Left kidney (tissue), 2 donors: ENCODE results near the gene SUN3. TPM values are rescaled to one million over a fixed set of nuclear protein-coding genes. Genes with fewer than 3 reads are reported as not detected.
"Not testable (repeated sequence)": the region's sequence is repeated elsewhere in the genome, so short reads cannot be mapped to it uniquely, and the experiment has no call there.

ENCODE experiments used
- DNase-seq: peaks from one replicate; pipeline ENCODE4 v3.0.0-alpha.2; 2013
- polyA plus RNA-seq: library from polyadenylated mRNA; unstranded; fragments of 120-200 nt; gene quantifications from one replicate; pipeline ENCODE4 v1.2.1, GENCODE V29; 2013; ENCODE audit not compliant: insufficient read length

The SUN3 gene
- polyA plus RNA-seq, 1 donor, result 0.17 TPM

DNA sequence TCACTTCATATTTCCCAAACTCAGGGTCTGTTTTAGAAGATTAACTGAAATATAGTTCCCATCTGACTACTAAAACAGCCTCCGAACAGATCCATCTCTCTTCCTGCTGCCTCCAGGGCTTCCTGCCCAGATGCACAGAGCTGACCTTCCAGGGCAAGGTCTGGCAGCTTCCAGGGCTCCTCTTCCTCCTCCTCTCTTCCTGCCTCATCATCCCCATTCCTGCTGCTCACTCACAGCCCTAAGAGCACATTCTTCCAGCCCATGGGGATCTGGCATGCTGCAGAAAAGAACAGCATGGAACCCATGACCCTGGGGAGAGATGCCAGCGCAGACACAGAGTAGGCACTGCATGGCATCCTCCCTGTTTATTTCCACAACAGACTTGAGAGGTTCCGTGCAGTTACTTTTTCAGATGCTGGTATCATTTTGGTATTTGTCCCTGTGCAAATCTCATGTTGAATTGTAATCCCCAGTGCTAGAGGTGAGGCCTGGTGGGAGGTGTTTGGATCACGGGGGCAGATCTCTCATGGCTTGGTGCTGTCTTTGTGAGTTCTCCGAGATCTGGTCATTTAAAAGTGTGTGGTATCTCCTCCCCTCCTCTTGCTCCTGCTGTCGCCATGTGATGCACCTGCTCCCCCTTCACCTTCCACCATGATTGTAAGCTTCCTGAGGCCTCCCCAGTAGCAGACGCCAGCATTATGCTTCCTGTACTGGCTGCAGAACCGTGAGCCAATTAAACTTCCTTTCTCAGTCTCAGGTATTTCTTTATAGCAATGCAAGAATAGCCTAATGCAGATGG is 85.0 kb downstream of the SUN3 start:
- DNase-seq, result no peak

GRCh38 chr7:47942651-47943050 is 86.3 kb downstream of the SUN3 start:
- not testable (repeated sequence) for DNase-seq

DNA sequence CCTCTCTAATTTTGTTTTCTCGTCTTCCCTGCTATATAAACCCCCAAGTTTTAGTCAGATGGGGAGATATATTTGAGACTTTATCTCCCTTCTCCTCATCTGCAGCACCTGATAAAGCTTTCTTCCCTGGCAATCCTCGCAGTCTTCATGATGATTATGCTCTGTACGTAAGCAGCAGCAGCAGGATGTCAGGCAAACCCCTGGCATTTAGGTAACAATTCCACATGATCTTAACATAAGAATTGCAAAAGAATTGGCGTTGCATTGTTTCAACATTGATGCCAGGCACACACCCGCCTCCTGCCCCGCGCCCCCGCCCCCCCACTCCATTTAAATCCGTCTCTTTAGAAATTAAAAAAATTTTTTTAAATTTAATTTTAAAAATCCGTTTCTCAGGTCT is 86.8 kb downstream of the SUN3 start:
- DNase-seq, result no peak

DNA sequence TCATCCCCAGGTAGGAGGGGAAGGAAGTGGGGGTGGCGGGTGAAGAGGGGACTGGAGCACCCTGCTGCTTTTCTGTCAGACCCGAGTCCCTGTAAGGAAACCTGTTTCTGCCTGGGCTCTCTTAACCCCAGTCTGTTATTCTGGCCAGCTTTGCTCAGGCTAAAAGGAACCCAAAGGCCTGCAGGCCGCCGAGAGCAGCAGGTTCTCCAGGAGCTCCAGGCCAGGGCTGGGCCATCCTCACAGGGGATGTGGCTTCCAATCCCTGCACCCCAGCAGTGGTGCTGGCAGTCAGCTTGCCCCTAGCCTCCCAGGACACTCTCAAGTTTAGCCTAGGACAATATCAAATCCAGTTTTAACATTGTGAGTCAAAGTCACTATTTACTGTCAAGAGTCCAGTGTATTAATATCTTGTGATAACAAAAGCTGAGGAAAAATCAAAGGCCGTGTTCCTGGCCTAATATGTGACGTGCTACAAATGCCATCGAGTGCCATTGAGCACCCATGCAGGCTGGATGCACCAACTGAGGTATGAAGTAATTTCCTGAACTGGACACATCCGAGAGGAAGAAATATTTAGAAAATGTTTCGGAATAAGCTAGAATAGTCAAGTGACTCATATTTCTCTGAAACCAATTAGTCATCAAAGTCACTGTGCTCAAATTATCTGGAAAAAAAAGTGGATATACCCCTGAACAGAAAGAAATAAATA is 87.6 kb downstream of the SUN3 start:
- no peak for DNase-seq

- DNase-seq, result no peak
Observed at GRCh38 chr7:47940088-47941013, 88.6 kb downstream of the SUN3 start.

- no peak for DNase-seq
Observed at GRCh38 chr7:47939425-47940036, 89.4 kb downstream of the SUN3 start.

DNA sequence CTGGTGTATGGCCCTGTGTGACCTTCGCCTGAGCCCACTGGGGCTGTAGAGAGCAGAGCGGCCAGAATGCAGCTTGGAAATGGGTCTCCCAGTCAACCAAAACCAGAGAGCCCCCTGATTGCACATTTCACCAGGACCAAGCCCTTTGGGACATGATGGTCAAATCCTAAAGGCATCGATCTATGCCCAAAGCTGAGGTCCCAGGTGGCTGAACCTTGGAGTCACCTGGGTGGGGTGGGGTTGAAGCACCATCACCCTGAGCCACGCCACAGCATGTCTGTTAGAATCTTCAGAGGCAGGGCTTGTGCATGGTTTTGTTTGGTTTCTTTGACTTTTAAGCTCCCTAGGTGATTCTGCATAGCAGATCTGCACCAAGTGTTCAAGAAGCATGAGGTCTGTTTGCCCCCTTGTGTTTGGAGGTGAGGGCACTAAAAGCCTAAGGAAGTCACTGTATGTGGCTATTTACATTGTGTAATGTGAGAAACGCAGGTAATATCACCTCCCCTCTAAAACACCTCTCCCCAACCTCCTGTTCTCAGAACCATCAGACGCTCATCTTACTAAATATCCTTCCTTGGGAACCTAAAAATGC is 90.2 kb downstream of the SUN3 start:
- DNase-seq, result no peak

DNA sequence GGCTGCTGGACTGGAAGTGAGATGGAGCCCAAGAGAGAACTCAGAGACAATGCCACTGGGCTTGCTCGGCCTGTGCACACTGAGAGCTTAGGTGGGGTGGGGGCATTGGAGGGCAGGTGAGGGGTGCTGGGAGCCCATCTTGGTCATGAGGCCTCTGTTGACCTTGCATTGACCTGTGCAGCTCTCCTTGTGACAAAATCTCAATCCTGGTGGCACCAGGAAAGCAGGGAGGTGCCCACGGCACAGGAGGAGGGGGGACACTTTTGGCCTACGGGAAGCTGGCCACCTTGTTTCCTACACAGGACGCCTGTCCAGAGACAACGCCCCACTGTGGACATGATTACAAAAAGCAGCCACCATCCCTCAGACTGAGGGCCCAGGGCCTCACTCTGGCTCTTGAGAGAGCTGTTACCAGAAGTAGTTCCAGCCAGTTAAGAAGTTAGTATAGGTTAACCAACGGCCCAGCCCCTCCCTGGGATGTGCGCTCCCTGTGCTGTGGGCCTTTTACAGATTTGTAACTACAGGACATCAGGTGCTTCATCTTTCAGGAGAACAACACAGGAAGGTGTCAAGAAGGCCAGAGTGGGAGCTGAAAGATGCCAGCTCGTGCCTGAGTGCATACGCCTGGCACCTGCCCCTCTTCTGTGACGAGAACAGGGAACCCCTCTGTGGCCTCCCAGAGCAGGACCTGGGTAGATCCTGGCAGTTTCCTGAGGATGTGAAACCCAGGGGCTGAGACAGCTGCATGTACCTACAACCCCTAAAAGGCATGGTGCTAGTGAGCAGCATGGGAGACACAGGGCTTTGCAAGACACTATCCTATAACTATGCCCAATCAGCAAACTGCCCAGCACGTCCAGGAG is 91.0 kb downstream of the SUN3 start:
- no peak for DNase-seq

Other genes starting within 250 kb of the SUN3 start
- 0.32 TPM for gene PKD1L1, start 80.6 kb downstream of the SUN3 start, polyA plus RNA-seq
- gene HUS1, start 49.5 kb downstream of the SUN3 start, polyA plus RNA-seq, result 26.6 TPM
- gene C7orf57, start 6.4 kb upstream of the SUN3 start, polyA plus RNA-seq, result 0.95 TPM
- gene UPP1, start 60.2 kb upstream of the SUN3 start, polyA plus RNA-seq, result 11.8 TPM
- 0.95 TPM for gene ABCA13, start 142.4 kb upstream of the SUN3 start, polyA plus RNA-seq